Vagina (tissue), 2 donors: ENCODE results near the gene DNAH6.

Experiments
- CTCF ChIP-seq, 3 experiments: fragments of 450-650 bp in 2 of 3; fragments of 200-600 bp in 1 of 3; sonication (generic) in 1 of 3; IDR thresholded peaks; one replicate each; pipeline ENCODE4 v1.5.1; 2017 to 2019; ENCODE audit warnings: antibody characterized with exemption in 3 of 3, mild to moderate bottlenecking in 2 of 3, moderate library complexity in 2 of 3
- POLR2AphosphoS5 ChIP-seq, 2 donors: sonication (generic); formaldehyde crosslinking; IDR thresholded peaks; one replicate each; pipeline ENCODE4 v1.9.0; 2017; ENCODE audit warnings: antibody characterized with exemption in 2 of 2, mild to moderate bottlenecking in 2 of 2, low read depth in 1 of 2; ENCODE audit not compliant: insufficient read depth in 1 of 2

DNA sequence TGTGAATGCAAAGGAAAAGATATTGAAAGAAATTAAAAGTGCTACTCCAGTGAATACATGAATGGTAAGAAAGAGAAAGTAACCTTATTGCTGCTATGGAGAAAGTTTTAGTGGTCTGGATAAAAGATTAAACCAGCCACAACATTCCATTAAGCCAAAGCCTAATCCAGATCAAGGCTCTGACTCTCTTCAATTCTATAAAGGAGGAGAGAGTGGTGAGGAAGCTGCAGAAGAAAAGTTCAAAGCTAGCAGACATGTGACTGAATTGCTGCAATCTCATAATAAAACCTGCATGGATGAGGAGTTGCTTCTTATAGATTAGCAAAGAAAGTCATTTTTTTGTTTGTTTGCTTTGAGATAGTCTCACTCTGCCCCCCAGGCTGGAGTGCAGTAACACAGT lies 130.2 kb downstream of the DNAH6 start:
- TF ChIP-seq POLR2AphosphoS5 (IDR thresholded peaks at IDR 0.05; ENCODE audit: insufficient read depth in 1 of 2, low read depth in 1 of 2) (no peak), CTCF (IDR thresholded peaks at IDR 0.05) (no peak)
